Femur (tissue), 1 donor: ENCODE measurements around the gene RELA.
"Not testable (repeated sequence)": the region's sequence is repeated elsewhere in the genome, so short reads cannot be mapped to it uniquely, and the experiment has no call there.

ENCODE experiments used
- DNase-seq: peaks from one replicate; pipeline ENCODE4 v3.0.0-alpha.2; 2017

Gene RELA

GRCh38 chr11:65663639-65664200 lies 1.0 kb upstream of the RELA start:
- DNase-seq, result peak; percentile 83

- DNase-seq, result no peak
Observed at GRCh38 chr11:65662247-65662798, 393 bp downstream of the RELA start.

DNA sequence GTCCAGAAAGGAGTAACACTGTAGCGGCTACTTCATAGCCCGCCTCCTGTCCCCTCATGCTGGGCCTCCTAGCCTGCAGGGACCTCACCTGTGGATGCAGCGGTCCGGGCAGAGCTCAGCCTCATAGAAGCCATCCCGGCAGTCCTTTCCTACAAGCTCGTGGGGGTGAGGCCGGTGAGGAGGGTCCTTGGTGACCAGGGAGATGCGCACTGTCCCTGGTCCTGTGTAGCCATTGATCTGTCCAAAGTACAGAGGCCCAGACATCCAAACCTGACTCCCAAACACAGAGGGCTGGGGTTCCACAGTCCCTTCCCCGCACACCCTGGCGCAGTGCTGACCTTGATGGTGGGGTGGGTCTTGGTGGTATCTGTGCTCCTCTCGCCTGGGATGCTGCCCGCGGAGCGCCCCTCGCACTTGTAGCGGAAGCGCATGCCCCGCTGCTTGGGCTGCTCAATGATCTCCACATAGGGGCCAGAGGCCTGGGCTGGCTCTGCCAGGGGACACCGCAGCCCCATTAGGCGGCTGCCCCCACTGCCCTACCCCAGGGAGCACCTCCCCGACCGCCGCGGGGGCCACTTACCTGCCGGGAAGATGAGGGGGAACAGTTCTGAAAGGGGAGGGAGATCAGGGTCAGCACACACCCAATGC lies 993 bp downstream of the RELA start:
- no peak for DNase-seq

DNA sequence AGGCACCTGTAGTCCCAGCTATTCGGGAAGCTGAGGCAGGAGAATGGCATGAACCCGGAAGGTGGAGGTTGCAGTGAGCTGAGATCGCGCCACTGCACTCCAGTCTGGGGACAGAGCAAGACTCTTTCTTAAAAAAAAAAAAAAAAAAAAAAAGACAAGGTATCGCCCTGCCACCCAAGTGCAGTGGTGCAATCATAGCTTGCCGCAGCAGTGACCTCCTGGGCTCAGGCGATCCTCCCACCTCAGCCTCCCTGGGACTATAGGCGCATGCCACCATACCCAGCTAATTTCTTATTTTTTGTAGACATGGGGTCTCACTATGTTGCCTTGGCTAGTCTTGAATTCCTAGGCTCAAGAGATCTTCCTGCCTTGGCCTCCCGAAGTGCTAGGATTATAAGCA lies 1.8 kb downstream of the RELA start:
- not testable (repeated sequence) for DNase-seq

GRCh38 chr11:65660038-65660437 lies 2.7 kb downstream of the RELA start:
- DNase-seq, result no peak

DNA sequence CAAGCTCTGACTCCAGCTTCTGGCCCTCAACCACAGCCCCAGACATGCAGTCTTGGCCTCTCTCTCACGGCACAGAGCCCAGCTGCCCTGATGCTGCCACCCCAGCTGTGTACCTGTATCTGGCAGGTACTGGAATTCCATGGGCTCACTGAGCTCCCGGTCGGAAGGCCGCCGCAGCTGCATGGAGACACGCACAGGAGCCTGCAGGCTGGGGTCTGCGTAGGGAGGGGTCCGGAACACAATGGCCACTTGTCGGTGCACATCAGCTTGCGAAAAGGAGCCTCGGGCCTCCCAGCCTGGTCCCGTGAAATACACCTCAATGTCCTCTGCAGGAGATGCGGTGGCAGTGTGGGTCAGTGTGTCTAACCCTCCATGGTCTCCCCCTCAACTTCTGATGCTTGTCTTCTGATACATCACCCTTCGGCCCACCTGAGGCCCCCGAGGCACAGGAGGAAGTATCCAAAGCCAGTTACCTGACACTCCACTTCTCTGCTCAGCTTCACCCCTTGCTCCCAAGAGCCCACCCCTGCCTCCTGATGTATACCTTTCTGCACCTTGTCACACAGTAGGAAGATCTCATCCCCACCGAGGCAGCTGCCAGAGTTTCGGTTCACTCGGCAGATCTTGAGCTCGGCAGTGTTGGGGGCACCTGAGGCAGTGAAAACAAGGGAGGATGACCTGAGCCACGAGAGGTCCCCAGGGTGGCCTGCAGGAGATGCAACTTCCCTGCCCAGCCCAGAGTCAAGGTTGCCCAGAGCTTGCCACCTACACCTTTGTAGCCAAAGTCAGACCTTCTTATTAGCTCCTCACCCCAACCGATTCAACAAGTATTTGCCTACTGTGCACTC lies 4.3 kb downstream of the RELA start:
- no peak for DNase-seq

GRCh38 chr11:65657426-65657825 lies 5.3 kb downstream of the RELA start:
- no peak for DNase-seq

- no peak for DNase-seq
Observed at GRCh38 chr11:65655570-65656332, 7.0 kb downstream of the RELA start.

DNA sequence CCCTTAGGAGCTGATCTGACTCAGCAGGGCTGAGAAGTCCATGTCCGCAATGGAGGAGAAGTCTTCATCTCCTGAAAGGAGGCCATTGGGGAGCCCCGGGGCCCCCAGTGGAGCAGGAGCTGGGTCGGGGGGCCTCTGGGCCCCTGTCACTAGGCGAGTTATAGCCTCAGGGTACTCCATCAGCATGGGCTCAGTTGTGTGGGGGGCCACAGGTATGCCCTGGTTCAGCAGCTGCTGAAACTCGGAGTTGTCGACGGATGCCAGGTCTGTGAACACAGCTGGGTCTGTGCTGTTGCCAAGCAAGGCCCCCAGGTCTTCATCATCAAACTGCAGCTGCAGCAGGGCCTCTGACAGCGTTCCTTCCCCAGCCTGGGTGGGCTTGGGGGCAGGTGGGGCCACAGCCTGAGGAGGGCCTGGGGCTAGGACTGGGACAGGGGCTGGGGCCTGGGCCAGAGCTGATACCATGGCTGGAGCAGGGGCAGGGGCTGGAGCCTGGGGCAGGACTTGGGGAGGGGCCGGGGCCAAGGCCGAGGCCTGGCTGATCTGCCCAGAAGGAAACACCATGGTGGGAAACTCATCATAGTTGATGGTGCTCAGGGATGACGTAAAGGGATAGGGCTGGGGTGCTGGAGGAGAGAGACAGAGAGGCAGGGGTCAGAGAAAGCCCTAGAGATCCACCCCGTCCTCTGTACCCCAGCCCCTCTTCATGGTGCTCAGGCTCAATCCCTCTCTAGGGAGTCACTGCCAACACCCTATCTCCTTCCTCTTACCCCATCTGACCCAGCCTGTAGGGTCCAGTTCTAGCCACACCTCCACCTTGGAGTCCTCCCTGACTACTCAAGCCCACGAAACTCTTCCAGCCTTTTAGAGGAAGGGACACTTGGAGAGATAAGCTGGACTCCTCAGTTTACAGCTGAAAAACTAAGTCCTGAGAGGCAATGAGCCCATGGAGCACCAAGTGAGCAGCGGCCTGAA lies 8.1 kb downstream of the RELA start:
- peak; percentile 50 for DNase-seq

DNA sequence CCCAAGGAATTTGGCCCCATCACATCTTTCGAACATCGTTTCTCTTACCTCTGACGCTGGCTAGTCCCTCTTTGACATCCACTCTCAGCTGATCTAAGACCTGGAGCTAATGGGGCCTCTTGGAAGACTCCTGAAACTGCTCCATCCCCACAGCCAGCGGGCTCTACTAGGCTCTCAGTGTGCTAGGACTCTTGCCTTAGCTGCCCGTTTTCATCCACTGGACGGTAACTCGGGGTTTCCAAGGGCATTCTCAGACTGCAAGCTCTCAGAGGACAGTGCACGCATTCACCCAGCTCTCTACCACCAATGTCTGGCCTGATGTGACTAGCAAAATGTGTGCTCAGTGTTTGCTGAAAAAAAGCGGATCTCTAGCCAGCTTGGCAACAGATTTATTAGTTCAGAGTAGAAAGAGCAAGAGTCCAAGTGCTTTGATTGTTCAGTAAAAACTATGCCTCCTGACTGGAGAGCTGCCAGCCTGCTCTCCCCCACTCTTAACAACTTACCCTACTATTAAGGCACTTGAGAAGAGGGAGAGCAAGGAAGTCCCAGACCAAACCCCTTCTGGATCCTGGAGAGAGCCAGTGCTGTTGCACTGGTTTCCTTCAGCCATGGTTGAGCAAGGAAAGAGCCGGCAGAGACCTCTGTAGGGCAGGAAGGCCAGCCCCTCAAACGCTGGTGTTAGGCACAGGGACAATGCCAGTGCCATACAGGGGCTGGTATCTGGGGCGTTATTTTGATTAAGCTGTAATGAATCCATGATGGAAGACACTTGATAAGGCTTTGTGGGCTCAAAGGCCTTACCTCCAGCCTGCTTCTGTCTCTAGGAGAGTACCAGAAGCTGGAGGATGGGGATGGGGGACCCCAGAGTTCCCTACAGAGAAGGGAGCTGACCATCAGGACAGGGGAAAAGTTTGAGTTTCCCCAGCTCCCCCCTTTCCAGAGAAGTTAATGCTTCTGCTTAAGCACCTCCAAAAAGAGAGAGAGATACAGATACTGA lies 9.2 kb downstream of the RELA start:
- DNase-seq, result peak; percentile 43

- DNase-seq, result peak; percentile 96
Observed at GRCh38 chr11:65652511-65653228, 10.0 kb downstream of the RELA start.

GRCh38 chr11:65651589-65652510 lies 10.9 kb downstream of the RELA start:
- peak; percentile 65 for DNase-seq

DNA sequence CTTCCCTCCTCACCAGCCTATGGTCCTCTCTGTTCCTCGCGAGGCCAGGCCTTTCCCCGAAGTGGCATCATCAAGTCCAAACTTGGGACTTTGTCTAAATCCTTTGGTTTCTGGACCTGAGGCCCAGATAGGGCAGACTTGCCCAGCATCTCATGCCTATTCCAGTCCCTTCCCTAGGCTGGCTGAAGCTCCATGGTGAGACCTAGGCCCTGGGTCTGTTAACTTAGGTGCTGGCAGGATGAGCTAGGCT lies 11.5 kb downstream of the RELA start:
- DNase-seq, result no peak

- DNase-seq, result no peak
Observed at GRCh38 chr11:65650547-65651338, 12.0 kb downstream of the RELA start.

DNA sequence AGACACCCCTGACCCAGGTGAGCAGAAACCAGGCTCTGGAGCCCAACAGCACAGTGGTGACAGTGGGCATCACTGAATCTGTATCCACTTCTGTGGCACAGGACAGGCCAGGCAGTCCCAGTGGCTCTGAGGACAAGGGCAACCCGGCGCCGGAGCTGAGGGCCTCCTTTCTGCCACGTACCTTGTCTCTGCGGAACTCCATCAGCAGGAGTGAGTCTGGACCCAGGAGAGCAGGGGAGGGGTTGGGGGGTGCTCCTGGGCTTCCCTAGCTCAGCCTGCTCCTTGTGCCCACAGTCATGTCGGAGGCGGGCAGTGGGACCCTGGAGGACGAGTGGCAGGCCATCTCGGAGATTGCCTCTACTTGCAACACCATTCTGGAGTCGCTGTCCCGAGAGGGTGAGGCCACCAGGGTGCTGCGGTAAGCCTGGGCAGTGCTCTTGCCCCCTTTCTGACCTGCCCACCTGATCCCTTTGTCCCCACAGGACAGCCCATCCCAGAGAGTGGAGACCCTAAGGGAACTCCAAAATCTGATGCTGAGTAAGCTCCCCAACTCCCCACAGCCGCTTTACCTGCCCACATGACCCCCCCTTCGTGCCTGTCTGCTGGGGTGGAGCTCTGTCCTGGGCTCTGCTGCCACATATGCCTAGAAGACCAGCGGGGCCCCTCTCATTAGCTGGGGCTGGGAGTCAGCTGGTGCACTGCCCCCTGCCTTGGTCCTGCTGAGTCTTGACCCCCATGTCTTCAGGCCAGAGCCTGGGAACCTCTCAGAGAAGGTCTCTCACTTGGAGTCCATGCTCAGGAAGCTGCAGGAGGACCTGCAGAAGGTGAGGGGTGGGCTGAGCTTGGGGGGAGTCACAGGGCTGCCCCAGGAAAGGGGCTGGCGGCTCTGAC lies 12.8 kb downstream of the RELA start:
- DNase-seq, result no peak

GRCh38 chr11:65648997-65649493 lies 13.7 kb downstream of the RELA start:
- DNase-seq, result no peak
